SK-N-SH (cell line): ENCODE data around the gene NRG3. TPM values are rescaled to one million over a fixed set of nuclear protein-coding genes. Genes with fewer than 3 reads are reported as not detected.

Source experiments
- CTCF ChIA-PET: fragments of 300-600, 350-600 bp; formaldehyde crosslinking; extraction: SDS; loops from one replicate; lab custom pipeline; 2021; lab: Yijun Ruan, JAX
- POLR2A ChIA-PET: fragments of 350-600 bp; sonication (Branson Sonifier 250); formaldehyde crosslinking; extraction: SDS; loops from one replicate; lab custom pipeline; 2020; ENCODE audit warnings: antibody characterized with exemption, inconsistent platforms; lab: Yijun Ruan, JAX
- DNase-seq: peaks from one replicate; pipeline ENCODE4 v3.0.0; 2012
- H2AFZ ChIP-seq: fragments of 200-600 bp; sonication (generic); 2 replicates; pipeline ENCODE4 v1.8.1; 2016; ENCODE audit warnings: antibody characterized with exemption, mild to moderate bottlenecking, low read depth
- H3F3A ChIP-seq: fragments of 200-600 bp; sonication (generic); replicated peaks from 2 replicates; pipeline ENCODE3; 2016; ENCODE audit warnings: antibody characterized with exemption, mild to moderate bottlenecking; ENCODE audit not compliant: insufficient read depth
- H3K27ac ChIP-seq, 2 experiments: fragments of 200-500 bp in 1 of 2; fragments of 200-600 bp in 1 of 2; sonication (Bioruptor generic) in 1 of 2; sonication (generic), shearing (Covaris generic) in 1 of 2; 2 replicates each; pipeline versions ENCODE4 v1.5.1 to v1.6.1; 2014 to 2016; ENCODE audit warnings: low read depth in 2 of 2, inconsistent platforms in 1 of 2, low read length in 1 of 2, mild to moderate bottlenecking in 1 of 2, mixed read lengths in 1 of 2
- H3K27me3 ChIP-seq: fragments of 200-600 bp; sonication (generic), shearing (Covaris generic); 2 replicates; pipeline ENCODE4 v1.6.1; 2016; ENCODE audit warnings: mixed run types; ENCODE audit not compliant: insufficient read depth
- H3K36me3 ChIP-seq, 2 experiments: fragments of 200-500 bp in 1 of 2; fragments of 200-600 bp in 1 of 2; sonication (Bioruptor generic) in 1 of 2; sonication (generic) in 1 of 2; replicated peaks in 1 of 2; 2 replicates each; pipeline versions ENCODE3 to v1.5.1; 2014 to 2016; ENCODE audit warnings: low read length in 1 of 2, mild to moderate bottlenecking in 1 of 2; ENCODE audit not compliant: insufficient read depth in 2 of 2, control insufficient read depth in 1 of 2
- H3K4me1 ChIP-seq, 2 experiments: fragments of 200-500 bp in 1 of 2; fragments of 200-600 bp in 1 of 2; sonication (Bioruptor generic) in 1 of 2; sonication (generic), shearing (Covaris generic) in 1 of 2; 2 replicates each; pipeline versions ENCODE4 v1.5.1 to v1.6.1; 2014 to 2016; ENCODE audit warnings: low read depth in 1 of 2, low read length in 1 of 2, mixed run types in 1 of 2; ENCODE audit not compliant: insufficient read depth in 2 of 2, control insufficient read depth in 1 of 2
- H3K4me2 ChIP-seq: fragments of 200-600 bp; sonication (generic), shearing (Covaris generic); 2 replicates; pipeline ENCODE4 v1.6.1; 2017; ENCODE audit warnings: mixed run types
- H3K4me3 ChIP-seq, 2 experiments: fragments of 200-500 bp in 1 of 2; fragments of 200-600 bp in 1 of 2; sonication (Bioruptor generic) in 1 of 2; sonication (generic), shearing (Covaris generic) in 1 of 2; 2 replicates each; pipeline versions ENCODE4 v1.5.1 to v1.8.1; 2014 to 2016; ENCODE audit warnings: low read depth in 2 of 2, inconsistent platforms in 1 of 2, low read length in 1 of 2, mild to moderate bottlenecking in 1 of 2, mixed read lengths in 1 of 2, moderate library complexity in 1 of 2
- H3K79me2 ChIP-seq: fragments of 200-600 bp; sonication (generic); 2 replicates; pipeline ENCODE4 v1.8.1; 2017; ENCODE audit warnings: mild to moderate bottlenecking; ENCODE audit not compliant: insufficient read depth
- H3K9ac ChIP-seq: fragments of 200-600 bp; sonication (generic); 2 replicates; pipeline ENCODE4 v1.6.1; 2017; ENCODE audit warnings: mixed run types
- H3K9me2 ChIP-seq: fragments of 200-600 bp; sonication (generic); 2 replicates; pipeline ENCODE4 v1.6.1; 2017; ENCODE audit warnings: mixed run types
- H3K9me3 ChIP-seq: fragments of 200-600 bp; sonication (generic); 2 replicates; pipeline ENCODE4 v1.6.1; 2017; ENCODE audit warnings: mixed run types, mild to moderate bottlenecking, moderate library complexity
- H4K20me1 ChIP-seq: fragments of 200-600 bp; sonication (generic); 2 replicates; pipeline ENCODE4 v1.6.1; 2017; ENCODE audit warnings: mild to moderate bottlenecking, mixed run types; ENCODE audit not compliant: insufficient read depth
- EP300 ChIP-seq, 2 experiments: IDR thresholded peaks; 2 replicates each; pipeline versions ENCODE4 v1.4.0 to v1.6.1; 2012; ENCODE audit warnings: borderline replicate concordance in 1 of 2, low read depth in 1 of 2, low read length in 1 of 2
- EZH2phosphoT487 ChIP-seq: fragments of 200-600 bp; sonication (generic); IDR thresholded peaks from 2 replicates; pipeline ENCODE4 v1.6.1; 2017; ENCODE audit warnings: low read depth, mixed run types, mild to moderate bottlenecking, antibody characterized with exemption, moderate library complexity, borderline replicate concordance
- FOXJ3 ChIP-seq: sonication (generic); formaldehyde crosslinking; IDR thresholded peaks from 2 replicates; pipeline ENCODE4 v1.5.1; 2020; ENCODE audit warnings: mild to moderate bottlenecking, missing genetic modification reagents
- GABPA ChIP-seq: IDR thresholded peaks from 2 replicates; pipeline ENCODE4 v1.4.0; 2012; ENCODE audit warnings: low read depth, mild to moderate bottlenecking
- MEF2A ChIP-seq: IDR thresholded peaks from 2 replicates; pipeline ENCODE4 v1.4.0; 2012; ENCODE audit warnings: low read depth, borderline replicate concordance
- NRF1 ChIP-seq: IDR thresholded peaks from 2 replicates; pipeline ENCODE4 v1.6.1; 2012; ENCODE audit warnings: low read depth, mild to moderate bottlenecking, low read length
- RAD21 ChIP-seq: IDR thresholded peaks from 2 replicates; pipeline ENCODE4 v1.6.1; 2012; ENCODE audit warnings: mild to moderate bottlenecking, low read length
- RCOR1 ChIP-seq: fragments of 150-350 bp; IDR thresholded peaks from 2 replicates; pipeline ENCODE4 v1.6.1; 2017; ENCODE audit warnings: antibody characterized with exemption, low read length
- SMC3 ChIP-seq: IDR thresholded peaks from 2 replicates; pipeline ENCODE4 v1.6.1; 2012; ENCODE audit warnings: low read depth, low read length, improper control_type of control experiment
- USF2 ChIP-seq: fragments of 150-350 bp; IDR thresholded peaks from 2 replicates; pipeline ENCODE4 v1.6.1; 2017; ENCODE audit warnings: antibody characterized with exemption, low read length, low read depth, borderline replicate concordance
- YY1 ChIP-seq: IDR thresholded peaks from 2 replicates; pipeline ENCODE4 v1.4.0; 2012; ENCODE audit warnings: low read depth, mild to moderate bottlenecking
- WGBS: methylation state at CpG from one replicate; pipeline ENCODE4 v1.1.6; 2017; ENCODE audit warnings: low lambda C conversion rate; 5-methylcytosine and 5-hydroxymethylcytosine counted together
- polyA plus RNA-seq, 3 experiments: library from polyadenylated mRNA; depleted of rRNA; stranded (reverse); fragments of >200 nt; gene quantifications; 2 replicates each; pipeline ENCODE4 v1.2.3, GENCODE V29; 2012
- TF ChIP-seq, protein P1 (sequence below): fragments of 150-350 bp; IDR thresholded peaks from 2 replicates; pipeline ENCODE4 v1.6.1; 2016; ENCODE audit warnings: mild to moderate bottlenecking, low read depth, low read length
- TF ChIP-seq, protein P2 (sequence below): IDR thresholded peaks from 2 replicates; pipeline ENCODE4; 2012
- TF ChIP-seq, protein P3 (sequence below): IDR thresholded peaks from 2 replicates; pipeline ENCODE4 v1.4.0; 2012; ENCODE audit warnings: low read depth, borderline replicate concordance
- TF ChIP-seq, protein P4 (sequence below): fragments of 200-600 bp; sonication (generic); IDR thresholded peaks from 2 replicates; pipeline ENCODE4 v1.6.1; 2017; ENCODE audit warnings: antibody characterized with exemption, mild to moderate bottlenecking, moderate library complexity
- TF ChIP-seq, protein P5 (sequence below): IDR thresholded peaks from 2 replicates; pipeline ENCODE4 v1.4.0; 2012; ENCODE audit warnings: low read depth, borderline replicate concordance

NRG3 gene
- polyA plus RNA-seq, 1 of the 3 experiments (the other 2 are of a cell fraction), result 0.03 TPM

- Histone ChIP-seq H3K36me3 (no peaks in the 10 kb centered on the region), H3K9me2 (no peaks in the 10 kb centered on the region), H3K27me3 (no peaks in the 10 kb centered on the region), H3K79me2 (no peaks in the 10 kb centered on the region), H3F3A (no peaks in the 10 kb centered on the region), H3K9ac (no peak overlapping the region), H2AFZ (no peak overlapping the region), H3K4me2 (no peak overlapping the region), H3K4me1 (no peaks in the 10 kb centered on the region), H3K9me3 (no peaks in the 10 kb centered on the region), H3K27ac (no peak overlapping the region), H3K4me3 (no peak overlapping the region), H4K20me1 (no peaks in the 10 kb centered on the region)
- CTCF ChIA-PET, result interaction anchor here (1.7 kb wide), 1 partner anchor 18 kb away, joined by 9 read pairs; no protein-coding TSS in a partner anchor
- WGBS, result 67% methylated on average over 3 of the region's 3 CpGs
- POLR2A ChIA-PET, result no interaction called here
- TF ChIP-seq, protein P1, sequence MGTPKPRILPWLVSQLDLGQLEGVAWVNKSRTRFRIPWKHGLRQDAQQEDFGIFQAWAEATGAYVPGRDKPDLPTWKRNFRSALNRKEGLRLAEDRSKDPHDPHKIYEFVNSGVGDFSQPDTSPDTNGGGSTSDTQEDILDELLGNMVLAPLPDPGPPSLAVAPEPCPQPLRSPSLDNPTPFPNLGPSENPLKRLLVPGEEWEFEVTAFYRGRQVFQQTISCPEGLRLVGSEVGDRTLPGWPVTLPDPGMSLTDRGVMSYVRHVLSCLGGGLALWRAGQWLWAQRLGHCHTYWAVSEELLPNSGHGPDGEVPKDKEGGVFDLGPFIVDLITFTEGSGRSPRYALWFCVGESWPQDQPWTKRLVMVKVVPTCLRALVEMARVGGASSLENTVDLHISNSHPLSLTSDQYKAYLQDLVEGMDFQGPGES, result no peak
- TF ChIP-seq RAD21, result no peak
- no peak for TF ChIP-seq EP300 (IDR thresholded peaks at IDR 0.05; ENCODE audit: borderline replicate concordance in 1 of 2, low read depth in 1 of 2, low read length in 1 of 2)
- TF ChIP-seq, protein P2, sequence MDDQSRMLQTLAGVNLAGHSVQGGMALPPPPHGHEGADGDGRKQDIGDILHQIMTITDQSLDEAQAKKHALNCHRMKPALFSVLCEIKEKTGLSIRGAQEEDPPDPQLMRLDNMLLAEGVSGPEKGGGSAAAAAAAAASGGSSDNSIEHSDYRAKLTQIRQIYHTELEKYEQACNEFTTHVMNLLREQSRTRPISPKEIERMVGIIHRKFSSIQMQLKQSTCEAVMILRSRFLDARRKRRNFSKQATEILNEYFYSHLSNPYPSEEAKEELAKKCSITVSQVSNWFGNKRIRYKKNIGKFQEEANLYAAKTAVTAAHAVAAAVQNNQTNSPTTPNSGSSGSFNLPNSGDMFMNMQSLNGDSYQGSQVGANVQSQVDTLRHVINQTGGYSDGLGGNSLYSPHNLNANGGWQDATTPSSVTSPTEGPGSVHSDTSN, result no peak
- TF ChIP-seq, protein P3, sequence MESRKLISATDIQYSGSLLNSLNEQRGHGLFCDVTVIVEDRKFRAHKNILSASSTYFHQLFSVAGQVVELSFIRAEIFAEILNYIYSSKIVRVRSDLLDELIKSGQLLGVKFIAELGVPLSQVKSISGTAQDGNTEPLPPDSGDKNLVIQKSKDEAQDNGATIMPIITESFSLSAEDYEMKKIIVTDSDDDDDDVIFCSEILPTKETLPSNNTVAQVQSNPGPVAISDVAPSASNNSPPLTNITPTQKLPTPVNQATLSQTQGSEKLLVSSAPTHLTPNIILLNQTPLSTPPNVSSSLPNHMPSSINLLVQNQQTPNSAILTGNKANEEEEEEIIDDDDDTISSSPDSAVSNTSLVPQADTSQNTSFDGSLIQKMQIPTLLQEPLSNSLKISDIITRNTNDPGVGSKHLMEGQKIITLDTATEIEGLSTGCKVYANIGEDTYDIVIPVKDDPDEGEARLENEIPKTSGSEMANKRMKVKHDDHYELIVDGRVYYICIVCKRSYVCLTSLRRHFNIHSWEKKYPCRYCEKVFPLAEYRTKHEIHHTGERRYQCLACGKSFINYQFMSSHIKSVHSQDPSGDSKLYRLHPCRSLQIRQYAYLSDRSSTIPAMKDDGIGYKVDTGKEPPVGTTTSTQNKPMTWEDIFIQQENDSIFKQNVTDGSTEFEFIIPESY, result no peak
- no peak for TF ChIP-seq RCOR1
- TF ChIP-seq, protein P4, sequence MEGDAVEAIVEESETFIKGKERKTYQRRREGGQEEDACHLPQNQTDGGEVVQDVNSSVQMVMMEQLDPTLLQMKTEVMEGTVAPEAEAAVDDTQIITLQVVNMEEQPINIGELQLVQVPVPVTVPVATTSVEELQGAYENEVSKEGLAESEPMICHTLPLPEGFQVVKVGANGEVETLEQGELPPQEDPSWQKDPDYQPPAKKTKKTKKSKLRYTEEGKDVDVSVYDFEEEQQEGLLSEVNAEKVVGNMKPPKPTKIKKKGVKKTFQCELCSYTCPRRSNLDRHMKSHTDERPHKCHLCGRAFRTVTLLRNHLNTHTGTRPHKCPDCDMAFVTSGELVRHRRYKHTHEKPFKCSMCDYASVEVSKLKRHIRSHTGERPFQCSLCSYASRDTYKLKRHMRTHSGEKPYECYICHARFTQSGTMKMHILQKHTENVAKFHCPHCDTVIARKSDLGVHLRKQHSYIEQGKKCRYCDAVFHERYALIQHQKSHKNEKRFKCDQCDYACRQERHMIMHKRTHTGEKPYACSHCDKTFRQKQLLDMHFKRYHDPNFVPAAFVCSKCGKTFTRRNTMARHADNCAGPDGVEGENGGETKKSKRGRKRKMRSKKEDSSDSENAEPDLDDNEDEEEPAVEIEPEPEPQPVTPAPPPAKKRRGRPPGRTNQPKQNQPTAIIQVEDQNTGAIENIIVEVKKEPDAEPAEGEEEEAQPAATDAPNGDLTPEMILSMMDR, result no peak
- TF ChIP-seq EZH2phosphoT487, result no peak
- TF ChIP-seq GABPA, result no peak
- TF ChIP-seq NRF1, result no peak
- TF ChIP-seq MEF2A, result no peak
- TF ChIP-seq SMC3, result no peak
- no peak for TF ChIP-seq FOXJ3 (CRISPR knock-in tag)
- TF ChIP-seq, protein P5, sequence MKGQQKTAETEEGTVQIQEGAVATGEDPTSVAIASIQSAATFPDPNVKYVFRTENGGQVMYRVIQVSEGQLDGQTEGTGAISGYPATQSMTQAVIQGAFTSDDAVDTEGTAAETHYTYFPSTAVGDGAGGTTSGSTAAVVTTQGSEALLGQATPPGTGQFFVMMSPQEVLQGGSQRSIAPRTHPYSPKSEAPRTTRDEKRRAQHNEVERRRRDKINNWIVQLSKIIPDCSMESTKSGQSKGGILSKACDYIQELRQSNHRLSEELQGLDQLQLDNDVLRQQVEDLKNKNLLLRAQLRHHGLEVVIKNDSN, result no peak
- no peak for TF ChIP-seq YY1
- no peak for TF ChIP-seq USF2
- DNase-seq, result no peak
These were observed 903.9 kb downstream of the NRG3 start for GRCh38 chr10:82778908-82779307.
